Stomach (tissue), 4 donors: ENCODE data around the gene CERS6.

ENCODE experiments used
- EP300 ChIP-seq: sonication (generic); formaldehyde crosslinking; IDR thresholded peaks from one replicate; pipeline ENCODE4 v1.6.1; 2017; ENCODE audit warnings: antibody characterized with exemption
- POLR2A ChIP-seq, 4 donors: fragments of 450-650 bp; IDR thresholded peaks; one replicate each; pipeline ENCODE4 v1.6.1; 2016; ENCODE audit warnings: antibody characterized with exemption in 4 of 4, control low read depth in 2 of 4, mild to moderate bottlenecking in 1 of 4, moderate library complexity in 1 of 4
- POLR2AphosphoS5 ChIP-seq, 3 donors: sonication (generic); formaldehyde crosslinking; IDR thresholded peaks; one replicate each; pipeline ENCODE4 v1.6.1; 2016; ENCODE audit warnings: antibody characterized with exemption in 3 of 3
- TF ChIP-seq, protein P1 (sequence below), 7 experiments: fragments of 450-650 bp in 4 of 7; fragments of 200-600 bp in 3 of 7; sonication (generic) in 3 of 7; IDR thresholded peaks; one replicate each; pipeline ENCODE4 v1.5.1; 2016 to 2019; ENCODE audit warnings: antibody characterized with exemption in 7 of 7, control low read depth in 2 of 7, mild to moderate bottlenecking in 1 of 7

- TF ChIP-seq, protein P1, sequence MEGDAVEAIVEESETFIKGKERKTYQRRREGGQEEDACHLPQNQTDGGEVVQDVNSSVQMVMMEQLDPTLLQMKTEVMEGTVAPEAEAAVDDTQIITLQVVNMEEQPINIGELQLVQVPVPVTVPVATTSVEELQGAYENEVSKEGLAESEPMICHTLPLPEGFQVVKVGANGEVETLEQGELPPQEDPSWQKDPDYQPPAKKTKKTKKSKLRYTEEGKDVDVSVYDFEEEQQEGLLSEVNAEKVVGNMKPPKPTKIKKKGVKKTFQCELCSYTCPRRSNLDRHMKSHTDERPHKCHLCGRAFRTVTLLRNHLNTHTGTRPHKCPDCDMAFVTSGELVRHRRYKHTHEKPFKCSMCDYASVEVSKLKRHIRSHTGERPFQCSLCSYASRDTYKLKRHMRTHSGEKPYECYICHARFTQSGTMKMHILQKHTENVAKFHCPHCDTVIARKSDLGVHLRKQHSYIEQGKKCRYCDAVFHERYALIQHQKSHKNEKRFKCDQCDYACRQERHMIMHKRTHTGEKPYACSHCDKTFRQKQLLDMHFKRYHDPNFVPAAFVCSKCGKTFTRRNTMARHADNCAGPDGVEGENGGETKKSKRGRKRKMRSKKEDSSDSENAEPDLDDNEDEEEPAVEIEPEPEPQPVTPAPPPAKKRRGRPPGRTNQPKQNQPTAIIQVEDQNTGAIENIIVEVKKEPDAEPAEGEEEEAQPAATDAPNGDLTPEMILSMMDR (IDR thresholded peaks at IDR 0.05) = no peak
- no peak for TF ChIP-seq POLR2A (IDR thresholded peaks at IDR 0.05)
- TF ChIP-seq EP300 = no peak
- no peak for TF ChIP-seq POLR2AphosphoS5 (IDR thresholded peaks at IDR 0.05)
Observed at GRCh38 chr2:168661863-168662256, 205.8 kb downstream of the CERS6 start.
